Stimulated activated CD4-positive, alpha-beta T cell treated with anti-CD3 and anti-CD28 coated beads, Interleukin-15, amount 100 ng/mL, for 1 hour (primary cell): ENCODE results near the gene PCDHGA5.
"Not testable (repeated sequence)": the region's sequence is repeated elsewhere in the genome, so short reads cannot be mapped to it uniquely, and the experiment has no call there.

Experiments
- DNase-seq, 2 donors: peaks; one replicate each; pipeline ENCODE4 v3.0.0-alpha.2; 2020; ENCODE audit warnings: low read depth in 1 of 2, low spot score in 1 of 2

PCDHGA5 gene

DNA sequence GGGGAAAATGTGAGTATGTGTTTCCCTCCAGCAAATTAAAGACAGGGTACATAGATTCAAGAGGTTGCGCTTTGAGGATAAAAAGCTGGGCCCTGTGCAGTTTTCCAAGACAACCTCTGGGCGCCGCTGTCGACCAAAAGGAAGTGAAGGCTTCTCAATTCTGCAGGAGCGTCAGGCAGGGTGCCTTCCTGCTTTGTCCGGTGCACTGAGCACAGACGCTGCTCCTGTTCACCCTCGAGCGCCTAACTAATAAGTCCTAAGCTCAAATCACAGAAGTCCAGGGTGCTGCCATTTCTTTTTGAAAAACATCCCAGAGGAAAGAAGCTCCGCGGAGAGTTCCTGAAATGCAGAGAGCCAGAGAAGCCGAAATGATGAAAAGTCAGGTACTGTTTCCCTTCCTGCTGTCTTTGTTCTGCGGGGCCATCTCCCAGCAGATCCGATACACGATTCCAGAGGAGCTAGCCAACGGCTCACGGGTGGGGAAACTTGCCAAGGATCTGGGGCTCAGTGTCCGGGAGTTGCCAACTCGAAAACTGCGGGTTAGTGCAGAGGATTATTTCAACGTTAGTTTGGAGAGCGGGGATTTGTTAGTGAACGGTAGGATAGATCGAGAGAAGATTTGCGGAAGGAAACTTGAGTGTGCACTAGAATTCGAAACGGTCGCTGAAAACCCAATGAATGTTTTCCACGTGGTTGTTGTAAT, 13.9 kb upstream of the PCDHGA5 start, which contains the start of gene PCDHGB1:
Gene PCDHGB1, plus strand, starts transcription at position 183 of the 703 bp plus-strand sequence. Its CDS starts 162 bp downstream, at position 345.
- no peak for DNase-seq

DNA sequence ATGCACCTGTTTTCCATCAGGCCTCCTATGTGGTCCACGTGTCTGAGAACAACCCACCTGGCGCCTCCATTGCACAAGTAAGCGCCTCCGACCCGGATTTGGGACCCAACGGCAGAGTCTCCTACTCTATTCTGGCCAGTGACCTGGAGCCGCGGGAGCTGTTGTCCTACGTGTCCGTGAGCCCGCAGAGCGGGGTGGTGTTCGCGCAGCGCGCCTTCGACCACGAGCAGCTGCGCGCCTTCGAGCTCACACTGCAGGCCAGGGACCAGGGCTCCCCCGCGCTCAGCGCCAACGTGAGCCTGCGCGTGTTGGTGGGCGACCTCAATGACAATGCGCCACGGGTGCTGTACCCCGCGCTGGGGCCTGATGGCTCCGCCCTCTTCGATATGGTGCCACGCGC, 12.4 kb upstream of the PCDHGA5 start:
- DNase-seq, result no peak

DNA sequence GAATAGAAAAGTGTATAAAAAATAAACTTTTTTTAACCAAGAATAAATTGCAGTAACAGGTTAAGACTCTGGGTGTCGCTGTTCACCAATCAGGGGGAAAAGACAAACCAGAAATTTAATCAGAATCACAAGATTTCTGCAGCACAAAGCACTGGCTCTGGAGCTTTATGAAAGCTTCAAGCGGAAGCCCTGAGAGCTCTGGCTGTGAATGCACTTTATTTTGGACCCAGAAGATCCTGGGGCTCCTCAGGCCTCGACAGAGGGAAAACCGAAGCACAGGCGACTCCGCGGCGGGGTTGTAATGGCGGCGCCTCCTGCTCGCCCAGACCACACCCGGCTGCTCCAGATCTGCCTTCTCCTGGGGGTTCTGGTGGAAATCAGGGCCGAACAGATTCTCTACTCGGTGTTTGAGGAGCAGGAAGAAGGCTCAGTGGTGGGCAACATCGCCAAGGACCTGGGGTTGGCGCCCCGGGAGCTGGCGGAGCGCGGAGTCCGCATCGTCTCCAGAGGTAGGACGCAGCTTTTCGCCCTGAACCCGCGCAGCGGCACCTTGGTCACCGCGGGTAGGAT, 9.0 kb upstream of the PCDHGA5 start, which contains the start of gene PCDHGA4:
Gene PCDHGA4, plus strand, starts transcription at position 122 of the 570 bp plus-strand sequence. Its CDS starts 87 bp downstream, at position 209.
- DNase-seq, result no peak

DNA sequence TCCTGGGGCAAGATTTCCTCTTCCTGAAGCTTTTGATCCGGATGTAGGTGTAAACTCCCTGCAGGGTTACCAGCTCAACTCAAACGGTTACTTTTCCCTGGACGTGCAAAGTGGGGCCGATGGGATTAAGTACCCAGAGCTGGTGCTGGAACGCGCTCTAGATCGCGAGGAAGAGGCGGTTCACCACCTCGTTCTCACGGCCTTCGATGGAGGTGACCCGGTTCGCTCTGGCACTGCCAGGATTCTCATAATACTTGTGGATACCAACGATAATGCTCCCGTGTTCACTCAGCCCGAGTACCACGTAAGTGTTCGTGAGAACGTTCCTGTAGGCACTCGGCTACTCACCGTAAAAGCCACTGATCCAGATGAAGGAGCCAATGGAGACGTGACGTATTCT, 8.3 kb upstream of the PCDHGA5 start:
- DNase-seq, result no peak

DNA sequence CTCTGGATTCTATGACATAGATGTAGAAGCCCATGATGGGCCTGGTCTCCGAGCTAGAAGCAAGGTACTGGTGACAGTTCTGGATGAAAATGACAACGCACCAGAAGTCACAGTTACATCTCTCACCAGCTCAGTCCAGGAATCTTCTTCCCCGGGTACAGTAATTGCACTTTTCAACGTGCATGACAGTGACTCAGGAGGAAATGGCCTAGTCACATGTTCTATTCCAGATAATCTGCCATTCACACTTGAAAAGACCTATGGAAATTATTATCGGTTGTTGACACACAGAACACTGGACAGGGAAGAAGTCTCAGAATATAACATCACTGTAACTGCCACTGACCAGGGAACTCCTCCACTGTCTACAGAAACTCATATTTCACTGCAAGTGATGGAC, 7.8 kb upstream of the PCDHGA5 start:
- no peak for DNase-seq

DNA sequence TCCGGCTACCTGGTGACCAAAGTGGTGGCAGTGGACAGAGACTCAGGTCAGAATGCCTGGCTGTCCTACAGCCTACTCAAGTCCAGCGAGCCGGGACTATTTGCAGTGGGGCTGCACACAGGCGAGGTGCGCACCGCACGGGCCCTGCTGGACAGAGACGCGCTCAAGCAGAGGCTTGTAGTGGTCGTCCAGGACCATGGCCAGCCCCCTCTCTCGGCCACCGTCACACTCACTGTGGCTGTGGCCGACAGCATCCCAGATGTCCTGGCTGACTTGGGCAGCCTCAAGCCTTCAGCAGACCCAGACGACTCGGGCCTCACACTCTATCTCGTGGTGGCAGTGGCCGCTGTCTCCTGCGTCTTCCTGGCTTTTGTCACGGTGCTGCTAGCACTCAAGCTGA, 7.0 kb upstream of the PCDHGA5 start:
- DNase-seq, result no peak

DNA sequence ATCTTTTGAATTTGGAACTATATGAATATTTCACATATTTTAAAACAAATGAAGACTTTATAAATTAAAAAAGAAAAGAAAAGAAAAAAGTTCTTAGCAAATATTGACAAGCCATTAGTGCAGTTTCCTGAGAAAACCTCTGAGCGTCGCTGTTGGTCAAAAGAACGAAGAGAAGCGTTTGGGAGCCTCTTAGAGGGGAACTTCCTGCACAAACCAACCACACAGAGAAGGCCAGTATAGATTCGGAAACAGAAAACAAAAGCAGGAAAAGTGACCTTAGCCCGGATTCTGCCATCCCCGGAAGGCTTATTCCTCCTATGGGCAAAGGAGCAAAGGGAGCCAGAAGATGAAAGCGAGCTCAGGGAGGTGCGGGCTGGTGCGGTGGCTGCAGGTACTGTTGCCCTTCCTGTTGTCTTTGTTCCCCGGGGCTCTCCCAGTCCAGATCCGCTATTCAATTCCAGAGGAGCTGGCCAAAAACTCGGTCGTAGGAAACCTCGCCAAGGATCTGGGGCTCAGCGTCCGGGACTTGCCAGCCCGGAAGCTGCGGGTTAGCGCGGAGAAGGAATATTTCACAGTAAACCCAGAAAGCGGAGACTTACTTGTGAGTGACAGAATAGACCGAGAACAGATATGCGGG, 4.1 kb upstream of the PCDHGA5 start, which contains the start of gene PCDHGB2:
Gene PCDHGB2, plus strand, starts transcription at position 205 of the 637 bp plus-strand sequence. Its CDS starts 142 bp downstream, at position 347.
- no peak for DNase-seq

DNA sequence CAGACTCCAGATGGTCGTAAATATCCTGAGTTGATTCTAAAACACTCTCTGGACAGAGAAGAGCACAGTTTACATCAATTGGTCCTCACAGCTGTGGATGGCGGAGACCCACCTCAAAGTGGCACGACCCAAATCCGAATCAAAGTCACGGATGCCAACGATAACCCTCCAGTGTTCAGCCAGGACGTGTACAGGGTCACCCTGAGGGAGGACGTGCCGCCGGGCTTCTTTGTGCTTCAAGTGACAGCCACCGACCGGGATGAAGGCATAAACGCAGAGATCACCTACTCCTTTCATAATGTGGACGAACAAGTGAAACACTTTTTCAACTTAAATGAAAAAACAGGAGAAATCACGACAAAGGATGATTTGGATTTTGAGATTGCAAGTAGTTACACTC, 3.3 kb upstream of the PCDHGA5 start:
- no peak for DNase-seq

DNA sequence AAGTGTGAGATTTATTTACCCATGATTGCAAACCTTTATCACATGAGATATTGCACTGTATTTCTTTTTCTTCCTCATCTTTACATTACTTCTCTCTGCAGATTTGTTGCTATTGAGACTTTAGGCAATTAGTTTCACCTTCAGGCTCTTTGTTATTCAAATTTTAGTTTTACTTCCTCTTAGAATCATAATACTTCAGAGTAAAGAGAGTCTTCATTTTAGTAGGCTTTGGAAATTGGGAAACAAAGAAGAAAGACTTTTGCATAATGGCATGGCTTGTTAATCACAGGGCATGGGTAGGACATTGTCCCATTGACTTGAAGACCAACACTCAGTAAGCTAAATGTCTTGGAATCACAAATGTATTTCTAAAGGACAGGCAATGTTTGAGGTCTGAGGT, 1.2 kb upstream of the PCDHGA5 start:
- DNase-seq, result no peak

DNA sequence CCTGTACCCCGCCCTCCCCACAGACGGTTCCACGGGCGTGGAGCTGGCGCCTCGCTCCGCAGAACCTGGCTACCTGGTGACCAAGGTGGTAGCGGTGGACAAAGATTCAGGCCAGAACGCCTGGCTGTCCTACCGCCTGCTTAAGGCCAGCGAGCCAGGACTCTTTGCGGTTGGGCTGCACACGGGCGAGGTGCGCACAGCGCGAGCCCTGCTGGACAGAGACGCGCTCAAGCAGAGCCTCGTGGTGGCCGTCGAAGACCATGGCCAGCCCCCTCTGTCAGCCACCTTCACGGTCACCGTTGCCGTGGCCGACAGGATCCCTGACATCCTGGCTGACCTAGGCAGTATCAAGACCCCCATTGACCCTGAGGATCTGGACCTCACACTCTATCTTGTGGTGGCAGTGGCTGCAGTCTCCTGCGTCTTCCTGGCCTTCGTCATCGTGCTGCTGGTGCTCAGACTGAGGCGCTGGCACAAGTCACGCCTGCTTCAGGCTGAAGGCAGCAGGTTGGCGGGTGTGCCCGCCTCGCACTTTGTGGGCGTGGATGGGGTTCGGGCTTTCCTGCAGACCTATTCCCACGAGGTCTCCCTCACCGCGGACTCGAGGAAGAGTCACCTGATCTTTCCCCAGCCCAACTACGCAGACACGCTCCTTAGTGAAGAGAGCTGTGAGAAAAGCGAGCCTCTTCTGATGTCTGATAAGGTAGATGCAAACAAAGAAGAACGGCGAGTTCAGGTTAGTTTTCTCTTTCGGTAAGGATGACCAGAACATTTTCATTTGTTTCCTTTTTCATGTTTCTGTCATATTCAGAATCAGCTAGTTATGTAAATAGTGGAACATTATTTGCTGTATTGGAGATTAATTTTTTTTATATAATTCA, 2.3 kb downstream of the PCDHGA5 start:
- DNase-seq, result no peak

DNA sequence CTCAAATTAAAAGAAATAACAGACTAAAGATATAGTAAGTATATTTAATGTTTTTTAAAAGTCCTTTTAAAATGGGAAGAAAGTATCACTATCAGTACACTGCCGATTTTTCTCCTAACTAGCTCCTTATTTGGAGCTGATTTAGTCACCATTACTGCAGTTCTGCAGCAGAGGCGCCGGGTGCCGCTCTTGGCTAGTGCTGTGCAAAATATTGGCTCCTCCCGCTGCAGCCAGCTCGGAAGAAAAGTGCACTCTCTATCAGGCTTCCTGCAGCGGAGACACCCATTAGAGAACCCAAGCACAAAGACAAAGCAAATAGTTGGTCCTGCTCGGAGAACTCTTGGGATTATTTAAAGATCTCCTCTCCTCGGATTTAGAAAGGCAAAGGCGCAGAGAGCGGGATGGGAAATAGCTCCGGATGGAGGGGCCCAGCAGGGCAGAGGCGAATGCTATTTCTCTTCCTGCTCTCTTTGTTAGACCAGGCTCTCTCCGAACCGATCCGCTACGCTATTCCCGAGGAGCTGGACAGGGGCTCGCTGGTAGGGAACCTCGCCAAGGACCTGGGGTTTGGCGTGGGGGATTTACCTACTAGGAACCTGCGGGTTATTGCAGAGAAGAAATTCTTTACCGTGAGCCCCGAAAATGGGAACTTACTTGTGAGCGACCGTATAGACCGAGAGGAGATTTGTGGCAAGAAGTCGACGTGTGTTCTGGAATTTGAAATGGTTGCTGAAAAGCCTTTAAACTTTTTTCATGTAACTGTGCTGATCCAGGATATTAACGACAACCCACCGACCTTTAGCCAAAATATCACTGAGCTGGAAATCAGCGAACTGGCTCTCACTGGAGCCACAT, 6.3 kb downstream of the PCDHGA5 start, which contains the start of gene PCDHGB3:
Gene PCDHGB3, plus strand, starts transcription at position 249 of the 855 bp plus-strand sequence. Its CDS starts 153 bp downstream, at position 402.
- DNase-seq, result no peak

DNA sequence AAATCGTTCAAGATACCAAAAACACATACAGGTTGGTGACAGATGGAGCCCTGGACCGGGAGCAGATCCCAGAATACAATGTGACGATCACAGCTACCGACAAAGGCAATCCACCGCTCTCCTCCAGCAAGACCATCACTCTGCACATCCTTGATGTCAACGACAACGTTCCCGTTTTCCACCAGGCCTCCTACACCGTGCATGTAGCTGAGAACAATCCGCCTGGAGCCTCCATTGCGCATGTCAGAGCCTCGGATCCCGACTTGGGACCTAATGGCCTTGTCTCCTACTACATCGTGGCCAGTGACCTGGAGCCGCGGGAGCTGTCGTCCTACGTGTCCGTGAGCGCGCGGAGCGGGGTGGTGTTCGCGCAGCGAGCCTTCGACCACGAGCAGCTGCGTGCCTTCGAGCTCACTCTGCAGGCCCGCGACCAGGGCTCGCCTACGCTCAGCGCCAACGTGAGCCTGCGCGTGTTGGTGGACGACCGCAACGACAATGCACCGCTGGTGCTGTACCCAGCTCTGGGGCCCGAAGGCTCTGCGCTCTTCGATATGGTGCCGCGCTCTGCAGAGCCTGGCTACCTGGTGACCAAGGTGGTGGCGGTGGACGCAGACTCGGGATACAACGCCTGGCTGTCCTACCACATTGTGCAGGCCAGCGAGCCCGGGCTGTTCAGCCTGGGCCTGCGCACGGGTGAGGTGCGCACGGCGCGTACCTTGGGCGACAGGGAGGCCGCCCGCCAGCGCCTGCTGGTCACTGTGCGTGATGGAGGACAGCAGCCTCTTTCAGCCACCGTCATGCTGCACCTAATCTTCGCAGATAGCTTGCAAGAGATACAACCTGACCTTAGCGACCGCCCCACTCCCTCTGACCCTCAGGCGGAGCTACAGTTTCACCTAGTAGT, 7.9 kb downstream of the PCDHGA5 start:
- DNase-seq, result no peak

DNA sequence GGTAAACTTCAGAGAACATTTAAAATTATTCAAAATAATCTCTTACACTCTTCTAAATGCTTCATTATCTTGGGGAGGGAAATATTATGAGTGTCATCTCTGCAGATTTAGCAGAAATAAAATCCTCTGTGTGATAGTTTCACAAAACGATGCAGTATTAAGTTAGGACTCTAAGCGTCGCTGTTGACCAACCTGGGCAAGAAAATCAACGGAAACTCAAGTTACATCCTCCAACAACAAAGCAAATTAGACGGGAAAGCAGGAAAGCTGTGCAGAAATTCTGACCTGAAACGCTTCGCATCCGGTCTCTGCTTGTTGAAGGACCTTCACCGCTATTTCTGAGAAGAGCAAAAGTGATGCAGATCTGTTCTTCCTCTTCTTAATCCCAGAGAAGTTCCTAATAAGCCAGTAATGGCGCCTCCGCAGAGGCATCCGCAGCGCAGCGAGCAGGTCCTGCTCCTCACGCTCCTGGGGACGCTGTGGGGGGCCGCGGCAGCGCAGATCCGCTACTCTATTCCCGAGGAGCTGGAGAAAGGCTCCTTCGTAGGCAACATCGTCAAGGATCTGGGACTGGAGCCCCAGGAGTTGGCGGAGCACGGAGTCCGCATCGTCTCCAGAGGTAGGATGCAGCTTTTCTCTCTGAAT, 9.8 kb downstream of the PCDHGA5 start, which contains the start of gene PCDHGA6:
Gene PCDHGA6, plus strand, starts transcription at position 219 of the 645 bp plus-strand sequence. Its CDS starts 193 bp downstream, at position 412.
- DNase-seq, result no peak

DNA sequence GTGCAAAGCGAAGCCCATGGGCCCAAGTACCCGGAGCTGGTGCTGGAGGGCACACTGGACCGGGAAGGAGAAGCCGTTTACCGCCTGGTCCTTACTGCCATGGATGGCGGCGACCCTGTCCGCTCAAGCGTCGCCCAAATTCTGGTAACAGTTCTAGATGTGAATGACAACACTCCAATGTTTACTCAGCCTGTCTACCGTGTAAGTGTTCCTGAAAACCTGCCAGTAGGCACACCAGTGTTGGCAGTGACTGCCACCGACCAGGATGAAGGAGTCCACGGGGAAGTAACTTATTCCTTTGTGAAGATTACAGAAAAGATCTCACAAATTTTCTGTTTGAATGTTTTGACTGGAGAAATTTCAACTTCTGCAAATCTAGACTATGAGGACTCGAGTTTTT, 10.7 kb downstream of the PCDHGA5 start:
- DNase-seq, result no peak

DNA sequence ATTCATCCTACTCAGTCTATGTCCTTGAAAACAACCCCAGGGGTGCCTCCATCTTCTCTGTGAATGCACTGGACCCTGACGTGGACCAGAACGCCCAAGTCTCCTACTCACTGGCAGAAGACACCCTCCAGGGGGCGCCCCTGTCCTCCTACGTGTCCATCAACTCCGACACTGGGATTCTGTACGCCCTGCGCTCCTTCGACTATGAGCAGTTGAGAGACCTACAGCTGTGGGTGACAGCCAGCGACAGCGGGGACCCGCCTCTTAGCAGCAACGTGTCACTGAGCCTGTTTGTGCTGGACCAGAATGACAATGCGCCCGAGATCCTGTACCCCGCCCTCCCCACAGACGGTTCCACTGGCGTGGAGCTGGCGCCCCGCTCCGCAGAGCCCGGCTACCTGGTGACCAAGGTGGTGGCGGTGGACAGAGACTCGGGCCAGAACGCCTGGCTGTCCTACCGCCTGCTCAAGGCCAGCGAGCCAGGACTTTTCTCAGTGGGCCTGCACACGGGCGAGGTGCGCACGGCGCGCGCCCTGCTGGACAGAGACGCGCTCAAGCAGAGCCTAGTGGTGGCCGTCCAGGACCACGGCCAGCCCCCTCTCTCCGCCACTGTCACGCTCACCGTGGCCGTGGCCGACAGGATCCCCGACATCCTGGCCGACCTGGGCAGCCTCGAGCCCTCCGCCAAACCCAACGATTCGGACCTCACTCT, 11.6 kb downstream of the PCDHGA5 start:
- DNase-seq, result not testable (repeated sequence)

DNA sequence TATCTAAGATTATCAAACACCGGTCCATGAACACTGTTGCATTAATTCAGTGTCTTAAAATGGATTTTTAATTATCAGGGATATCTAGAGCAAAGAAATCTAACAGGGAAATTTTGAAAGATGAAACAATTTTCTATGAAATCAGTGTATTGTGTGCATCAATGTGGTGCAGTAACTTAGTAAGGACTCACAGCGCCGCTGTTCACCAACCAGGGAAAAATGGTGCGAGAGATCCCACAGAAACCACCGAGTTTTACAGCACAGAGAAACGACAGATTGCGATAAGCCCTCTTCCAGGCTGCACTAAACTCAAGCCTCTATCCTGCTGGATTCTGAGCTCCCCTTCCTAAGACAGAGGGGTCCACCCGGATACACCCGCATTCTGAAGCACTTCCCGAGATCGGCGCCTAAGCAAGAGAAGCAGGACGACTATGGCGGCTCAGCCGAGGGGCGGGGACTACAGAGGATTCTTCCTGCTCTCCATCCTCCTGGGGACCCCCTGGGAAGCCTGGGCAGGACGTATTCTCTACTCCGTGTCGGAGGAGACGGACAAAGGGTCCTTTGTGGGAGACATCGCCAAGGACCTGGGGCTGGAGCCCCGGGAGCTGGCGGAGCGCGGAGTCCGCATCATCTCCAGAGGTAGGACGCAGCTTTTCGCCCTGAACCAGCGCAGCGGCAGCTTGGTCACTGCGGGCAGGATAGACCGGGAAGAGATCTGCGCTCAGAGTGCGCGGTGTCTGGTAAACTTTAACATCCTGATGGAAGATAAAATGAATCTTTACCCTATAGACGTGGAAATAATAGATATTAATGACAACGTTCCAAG, 18.7 kb downstream of the PCDHGA5 start, which contains the start of gene PCDHGA7:
Gene PCDHGA7, plus strand, starts transcription at position 274 of the 826 bp plus-strand sequence. Its CDS starts 158 bp downstream, at position 432.
- no peak for DNase-seq

DNA sequence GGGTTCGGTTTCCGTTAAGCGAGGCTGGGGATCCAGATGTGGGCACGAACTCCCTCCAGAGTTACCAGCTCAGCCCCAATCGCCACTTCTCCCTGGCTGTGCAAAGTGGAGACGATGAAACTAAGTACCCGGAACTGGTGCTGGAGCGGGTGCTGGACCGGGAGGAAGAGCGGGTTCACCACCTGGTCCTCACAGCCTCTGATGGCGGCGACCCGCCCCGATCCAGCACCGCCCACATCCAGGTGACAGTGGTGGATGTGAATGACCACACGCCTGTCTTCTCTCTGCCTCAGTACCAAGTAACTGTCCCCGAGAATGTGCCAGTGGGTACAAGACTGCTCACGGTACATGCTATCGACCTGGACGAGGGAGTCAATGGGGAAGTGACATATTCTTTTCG, 19.4 kb downstream of the PCDHGA5 start:
- DNase-seq, result no peak
